ENCODE results near the gene GRM8. TPM values are rescaled to one million over a fixed set of nuclear protein-coding genes. Genes with fewer than 3 reads are reported as not detected.

GRM8 gene
- polyA plus RNA-seq, 1 donor (not counting 4 experiments of a cell fraction or from before 2014, with no cell fraction given), result not detected

DNA sequence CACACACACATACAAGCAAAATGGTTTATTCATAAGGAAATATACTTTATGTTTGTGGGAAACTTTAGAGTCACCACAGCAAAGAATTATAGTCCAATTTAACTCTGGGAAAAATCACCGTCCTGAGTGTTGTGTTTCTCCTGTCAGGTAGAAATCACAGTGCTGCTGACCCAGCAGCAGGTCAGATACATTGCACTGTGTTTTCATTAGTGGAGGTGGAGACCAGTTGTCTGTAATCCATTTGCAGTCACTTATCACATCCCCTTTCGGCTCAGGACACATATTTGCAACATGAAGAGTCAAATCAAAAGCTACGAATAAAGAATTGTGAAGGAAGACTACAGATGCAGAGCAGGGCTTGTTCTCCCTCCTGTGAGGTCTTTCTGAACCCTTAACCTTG, 799.6 kb downstream of the GRM8 start:
- Histone ChIP-seq H3K36me3 (ENCODE audit: control insufficient read depth in 2 of 2, extremely low read depth in 1 of 2, insufficient read depth in 2 of 2, low read length in 2 of 2) (no peaks in the 10 kb centered on the region), H4K20me1 (ENCODE audit: control insufficient read depth, extremely low read depth, insufficient read depth, low read length) (no peaks in the 10 kb centered on the region), H3K79me2 (ENCODE audit: control insufficient read depth, insufficient read depth, low read length) (no peaks in the 10 kb centered on the region), H3K27me3 (ENCODE audit: control insufficient read depth, extremely low read depth, insufficient read depth, low read length) (no peaks in the 10 kb centered on the region), H3K4me3 (ENCODE audit: control insufficient read depth in 2 of 3, extremely low read depth in 1 of 3, insufficient read depth in 2 of 3, low read depth in 1 of 3, low read length in 3 of 3) (no peak overlapping the region), H3K9me3 (ENCODE audit: control insufficient read depth, low read depth, low read length) (no peaks in the 10 kb centered on the region), H3K9me1 (ENCODE audit: control insufficient read depth, extremely low read depth, insufficient read depth, low read length) (no peaks in the 10 kb centered on the region), H3K4me1 (ENCODE audit: control insufficient read depth, extremely low read depth, insufficient read depth, low read length) (no peaks in the 10 kb centered on the region), H2AFZ (ENCODE audit: control insufficient read depth, low read length) (no peak overlapping the region), H3K27ac (ENCODE audit: control insufficient read depth, insufficient read depth, low read length) (no peak overlapping the region), H3K4me2 (ENCODE audit: control insufficient read depth, extremely low read depth, insufficient read depth, low read depth, low read length) (no peak overlapping the region), H3K9ac (ENCODE audit: control insufficient read depth, extremely low read depth, insufficient read depth, low read length) (no peak overlapping the region)
- no peak for FAIRE-seq
- no peak for DNase-seq (ENCODE audit: low read depth, low spot score)
- TF ChIP-seq EZH2 (IDR thresholded peaks at IDR 0.05; ENCODE audit: low read length), result no peak
- TF ChIP-seq, protein P1, sequence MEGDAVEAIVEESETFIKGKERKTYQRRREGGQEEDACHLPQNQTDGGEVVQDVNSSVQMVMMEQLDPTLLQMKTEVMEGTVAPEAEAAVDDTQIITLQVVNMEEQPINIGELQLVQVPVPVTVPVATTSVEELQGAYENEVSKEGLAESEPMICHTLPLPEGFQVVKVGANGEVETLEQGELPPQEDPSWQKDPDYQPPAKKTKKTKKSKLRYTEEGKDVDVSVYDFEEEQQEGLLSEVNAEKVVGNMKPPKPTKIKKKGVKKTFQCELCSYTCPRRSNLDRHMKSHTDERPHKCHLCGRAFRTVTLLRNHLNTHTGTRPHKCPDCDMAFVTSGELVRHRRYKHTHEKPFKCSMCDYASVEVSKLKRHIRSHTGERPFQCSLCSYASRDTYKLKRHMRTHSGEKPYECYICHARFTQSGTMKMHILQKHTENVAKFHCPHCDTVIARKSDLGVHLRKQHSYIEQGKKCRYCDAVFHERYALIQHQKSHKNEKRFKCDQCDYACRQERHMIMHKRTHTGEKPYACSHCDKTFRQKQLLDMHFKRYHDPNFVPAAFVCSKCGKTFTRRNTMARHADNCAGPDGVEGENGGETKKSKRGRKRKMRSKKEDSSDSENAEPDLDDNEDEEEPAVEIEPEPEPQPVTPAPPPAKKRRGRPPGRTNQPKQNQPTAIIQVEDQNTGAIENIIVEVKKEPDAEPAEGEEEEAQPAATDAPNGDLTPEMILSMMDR (optimal IDR thresholded peaks at IDR 0.05 in 1 of 3, IDR thresholded peaks at IDR 0.05 in 1 of 3, conservative IDR thresholded peaks at IDR 0.05 in 1 of 3; ENCODE audit: extremely low read depth in 1 of 3, insufficient read depth in 2 of 3, low read length in 3 of 3), result no peak
- dilution Hi-C loops (cut with MboI; ENCODE audit: extremely low pct_ligation_motif_present, low sequenced_read_pairs), result no loop called here

DNA sequence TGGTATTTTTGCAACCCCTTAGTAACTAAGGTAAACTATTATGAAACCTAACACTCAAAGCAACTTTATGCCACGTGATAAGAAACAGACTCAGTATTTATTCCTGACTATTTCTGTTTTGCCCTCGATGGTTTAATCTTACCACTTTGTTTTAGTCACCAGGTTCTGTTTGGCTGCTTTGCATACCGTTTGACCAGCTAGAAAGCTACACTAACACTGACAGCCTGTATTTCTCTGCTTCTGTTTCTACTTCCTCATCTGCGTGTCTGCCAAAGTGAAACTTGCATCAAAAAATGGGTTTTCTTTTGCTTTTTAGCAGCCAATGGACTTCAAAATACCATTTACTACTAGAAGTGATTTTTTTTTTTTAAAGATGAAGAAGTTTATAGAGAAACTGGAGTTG, 802.5 kb downstream of the GRM8 start:
- H2AFZ ChIP-seq (ENCODE audit: control insufficient read depth, low read length), result no peak overlapping the region
- no peaks in the 10 kb centered on the region for H3K27me3 ChIP-seq (ENCODE audit: control insufficient read depth, extremely low read depth, insufficient read depth, low read length)
- H3K36me3 ChIP-seq (ENCODE audit: control insufficient read depth in 2 of 2, extremely low read depth in 1 of 2, insufficient read depth in 2 of 2, low read length in 2 of 2), result no peaks in the 10 kb centered on the region
- H3K79me2 ChIP-seq (ENCODE audit: control insufficient read depth, insufficient read depth, low read length), result no peaks in the 10 kb centered on the region
- no peak overlapping the region for H3K9ac ChIP-seq (ENCODE audit: control insufficient read depth, extremely low read depth, insufficient read depth, low read length)
- H3K4me1 ChIP-seq (ENCODE audit: control insufficient read depth, extremely low read depth, insufficient read depth, low read length), result no peaks in the 10 kb centered on the region
- dilution Hi-C loops (cut with MboI; ENCODE audit: extremely low pct_ligation_motif_present, low sequenced_read_pairs), result no loop called here
- FAIRE-seq (no peak), DNase-seq (ENCODE audit: low read depth, low spot score) (no peak)
- H4K20me1 ChIP-seq (ENCODE audit: control insufficient read depth, extremely low read depth, insufficient read depth, low read length), result no peaks in the 10 kb centered on the region
- TF ChIP-seq, protein P1 (optimal IDR thresholded peaks at IDR 0.05 in 1 of 3, IDR thresholded peaks at IDR 0.05 in 1 of 3, conservative IDR thresholded peaks at IDR 0.05 in 1 of 3; ENCODE audit: extremely low read depth in 1 of 3, insufficient read depth in 2 of 3, low read length in 3 of 3), result no peak
- TF ChIP-seq EZH2 (IDR thresholded peaks at IDR 0.05; ENCODE audit: low read length), result no peak
- no peak overlapping the region for H3K27ac ChIP-seq (ENCODE audit: control insufficient read depth, insufficient read depth, low read length)
- no peak overlapping the region for H3K4me2 ChIP-seq (ENCODE audit: control insufficient read depth, extremely low read depth, insufficient read depth, low read depth, low read length)
- no peaks in the 10 kb centered on the region for H3K9me1 ChIP-seq (ENCODE audit: control insufficient read depth, extremely low read depth, insufficient read depth, low read length)
- H3K4me3 ChIP-seq (ENCODE audit: control insufficient read depth in 2 of 3, extremely low read depth in 1 of 3, insufficient read depth in 2 of 3, low read depth in 1 of 3, low read length in 3 of 3), result no peak overlapping the region
- no peaks in the 10 kb centered on the region for H3K9me3 ChIP-seq (ENCODE audit: control insufficient read depth, low read depth, low read length)
